Urinary bladder (tissue), 4 donors: ENCODE results near the gene RNF40. TPM values are rescaled to one million over a fixed set of nuclear protein-coding genes. Genes with fewer than 3 reads are reported as not detected.

Experiments used
- DNase-seq: peaks from one replicate; pipeline ENCODE4 v3.0.0-alpha.2; 2015; ENCODE audit errors: extremely low spot score
- H3K27ac ChIP-seq: one replicate; pipeline ENCODE4 v1.5.1; 2013; ENCODE audit warnings: low read depth, mild to moderate bottlenecking, moderate library complexity
- H3K36me3 ChIP-seq: one replicate; pipeline ENCODE4 v1.6.1; 2013; ENCODE audit warnings: mild to moderate bottlenecking, moderate library complexity; ENCODE audit not compliant: insufficient read depth
- H3K4me1 ChIP-seq: one replicate; pipeline ENCODE4 v1.6.1; 2013; ENCODE audit warnings: mild to moderate bottlenecking, moderate library complexity; ENCODE audit not compliant: insufficient read depth
- H3K4me3 ChIP-seq: one replicate; pipeline ENCODE4 v1.5.1; 2013; ENCODE audit warnings: low read depth, low read length
- WGBS: extraction: QIAGEN DNeasy Blood & Tissue Kit; methylation state at CpG from one replicate; pipeline ENCODE4 v1.1.7; 2013; 5-methylcytosine and 5-hydroxymethylcytosine counted together
- polyA plus RNA-seq: library from polyadenylated mRNA; stranded (reverse); fragments of 200-250 nt; gene quantifications from one replicate; pipeline ENCODE4 v1.2.3, GENCODE V29; 2013
- total RNA-seq: library from RNA; depleted of rRNA; stranded (reverse); fragments of >200 nt; gene quantifications from one replicate; pipeline ENCODE4 v1.2.3, GENCODE V29; 2014
- donor health status: healthy with polysubstance abuse.
- donor health status: healthy.

RNF40 gene
- total RNA-seq = 47.3 TPM
- polyA plus RNA-seq = 57.6 TPM

GRCh38 chr16:30761928-30762902, at the start of gene RNF40, which contains the start of gene CFAP119:
RNF40 (plus strand) TSS chr16:30762322; CDS start chr16:30762546, 224 bp downstream.
CFAP119 (minus strand) TSS chr16:30762062; CDS start chr16:30761748, 314 bp downstream.
- Histone ChIP-seq H3K4me3 (peak within 1 kb of the TSS; percentile 75), H3K27ac (peak within 1 kb of the TSS; percentile 90)
- WGBS = under 1% methylated on average over 60 of the region's 60 CpGs

GRCh38 chr16:30715750-30716445, 46.2 kb upstream of the RNF40 start:
- Histone ChIP-seq H3K4me1 (no peaks in the 10 kb centered on the region), H3K4me3 (no peak overlapping the region), H3K27ac (no peak overlapping the region), H3K36me3 (peaks cover 22% of the 10 kb centered on the region)
- WGBS = 87% methylated on average over 17 of the region's 17 CpGs
- no peak for DNase-seq

More at GRCh38 chr16:30761928-30762902, at the start of gene RNF40, which contains the start of gene CFAP119:
- Histone ChIP-seq H3K36me3 (peaks cover 2% of the 10 kb centered on the region), H3K4me1 (no peaks in the 10 kb centered on the region)
- peak; percentile 97 for DNase-seq

- no peaks in the 10 kb centered on the region for H3K4me1 ChIP-seq
- peaks cover 15% of the 10 kb centered on the region for H3K36me3 ChIP-seq
- no peak overlapping the region for H3K27ac ChIP-seq
- no peak overlapping the region for H3K4me3 ChIP-seq
- no peak for DNase-seq
- 90% methylated on average over 11 of the region's 11 CpGs for WGBS
Measured at GRCh38 chr16:30720086-30720485, 42.0 kb upstream of the RNF40 start.

- no peaks in the 10 kb centered on the region for H3K4me1 ChIP-seq
- 85% methylated on average over 9 of the region's 9 CpGs for WGBS
- H3K27ac ChIP-seq = no peak overlapping the region
- no peak for DNase-seq
- H3K4me3 ChIP-seq = no peak overlapping the region
- peaks cover 15% of the 10 kb centered on the region for H3K36me3 ChIP-seq
Measured at GRCh38 chr16:30720694-30721093, 41.4 kb upstream of the RNF40 start.

GRCh38 chr16:30721167-30721566, 41.0 kb upstream of the RNF40 start:
- no peaks in the 10 kb centered on the region for H3K4me1 ChIP-seq
- no peak for DNase-seq
- H3K4me3 ChIP-seq = no peak overlapping the region
- WGBS = 96% methylated on average over 8 of the region's 8 CpGs
- no peak overlapping the region for H3K27ac ChIP-seq
- peaks cover 13% of the 10 kb centered on the region for H3K36me3 ChIP-seq

GRCh38 chr16:30721606-30722005, 40.5 kb upstream of the RNF40 start:
- Histone ChIP-seq H3K36me3 (peaks cover 10% of the 10 kb centered on the region), H3K4me1 (no peaks in the 10 kb centered on the region), H3K27ac (no peak overlapping the region), H3K4me3 (no peak overlapping the region)
- no peak for DNase-seq
- 91% methylated on average over 1 of the region's 1 CpG for WGBS

- no peaks in the 10 kb centered on the region for H3K4me1 ChIP-seq
- no peak overlapping the region for H3K27ac ChIP-seq
- WGBS = 78% methylated on average over 6 of the region's 6 CpGs
- no peak for DNase-seq
- peaks cover 10% of the 10 kb centered on the region for H3K36me3 ChIP-seq
- H3K4me3 ChIP-seq = no peak overlapping the region
Measured at GRCh38 chr16:30722443-30722842, 39.7 kb upstream of the RNF40 start.

- H3K27ac ChIP-seq = no peak overlapping the region
- no peak overlapping the region for H3K4me3 ChIP-seq
- 87% methylated on average over 10 of the region's 10 CpGs for WGBS
- no peak for DNase-seq
- H3K36me3 ChIP-seq = peaks cover 10% of the 10 kb centered on the region
- H3K4me1 ChIP-seq = no peaks in the 10 kb centered on the region
Measured at GRCh38 chr16:30722916-30723315, 39.2 kb upstream of the RNF40 start.

GRCh38 chr16:30723725-30724355, 38.3 kb upstream of the RNF40 start:
- no peak for DNase-seq
- 89% methylated on average over 12 of the region's 12 CpGs for WGBS
- peaks cover 10% of the 10 kb centered on the region for H3K36me3 ChIP-seq

GRCh38 chr16:30724641-30725417, 37.3 kb upstream of the RNF40 start:
- H3K4me1 ChIP-seq = no peaks in the 10 kb centered on the region
- H3K27ac ChIP-seq = no peak overlapping the region
- WGBS = 80% methylated on average over 23 of the region's 23 CpGs
- no peak for DNase-seq
- peaks cover 8% of the 10 kb centered on the region for H3K36me3 ChIP-seq
- no peak overlapping the region for H3K4me3 ChIP-seq

More at GRCh38 chr16:30723725-30724355, 38.3 kb upstream of the RNF40 start:
- Histone ChIP-seq H3K4me3 (no peak overlapping the region), H3K4me1 (no peaks in the 10 kb centered on the region), H3K27ac (no peak overlapping the region)

GRCh38 chr16:30725418-30725792, 36.7 kb upstream of the RNF40 start:
- H3K27ac ChIP-seq = no peak overlapping the region
- peaks cover 8% of the 10 kb centered on the region for H3K36me3 ChIP-seq

GRCh38 chr16:30728321-30728720, 33.8 kb upstream of the RNF40 start:
- 91% methylated on average over 6 of the region's 6 CpGs for WGBS
- no peak overlapping the region for H3K27ac ChIP-seq
- no peak for DNase-seq
- H3K36me3 ChIP-seq = no peaks in the 10 kb centered on the region
- H3K4me3 ChIP-seq = no peak overlapping the region
- H3K4me1 ChIP-seq = no peaks in the 10 kb centered on the region

More at GRCh38 chr16:30725418-30725792, 36.7 kb upstream of the RNF40 start:
- no peaks in the 10 kb centered on the region for H3K4me1 ChIP-seq
- DNase-seq = no peak
- 90% methylated on average over 3 of the region's 3 CpGs for WGBS
- no peak overlapping the region for H3K4me3 ChIP-seq
